ENCODE results near the gene CLDN2.
"Not testable (repeated sequence)": the region's sequence is repeated elsewhere in the genome, so short reads cannot be mapped to it uniquely, and the experiment has no call there.

CLDN2 gene

DNA sequence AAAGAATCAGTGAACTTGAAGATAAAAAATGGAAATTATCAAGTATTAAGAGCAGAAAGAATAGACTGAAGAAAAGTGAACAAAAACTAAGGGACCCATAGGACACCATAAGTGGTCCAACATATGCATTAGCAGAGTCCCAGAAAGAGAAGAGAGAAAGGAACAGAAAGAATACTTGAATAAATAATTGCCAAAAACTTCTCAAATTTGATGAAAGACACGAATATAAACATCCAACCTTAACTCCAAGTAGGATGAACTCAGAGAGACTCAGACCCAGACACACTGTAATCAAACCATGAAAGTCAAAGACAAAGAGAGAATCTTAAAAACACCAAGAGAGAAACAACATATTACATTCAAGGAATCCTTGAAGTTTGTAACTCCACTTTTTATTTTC, 44.1 kb downstream of the CLDN2 start:
- no peak for DNase-seq

DNA sequence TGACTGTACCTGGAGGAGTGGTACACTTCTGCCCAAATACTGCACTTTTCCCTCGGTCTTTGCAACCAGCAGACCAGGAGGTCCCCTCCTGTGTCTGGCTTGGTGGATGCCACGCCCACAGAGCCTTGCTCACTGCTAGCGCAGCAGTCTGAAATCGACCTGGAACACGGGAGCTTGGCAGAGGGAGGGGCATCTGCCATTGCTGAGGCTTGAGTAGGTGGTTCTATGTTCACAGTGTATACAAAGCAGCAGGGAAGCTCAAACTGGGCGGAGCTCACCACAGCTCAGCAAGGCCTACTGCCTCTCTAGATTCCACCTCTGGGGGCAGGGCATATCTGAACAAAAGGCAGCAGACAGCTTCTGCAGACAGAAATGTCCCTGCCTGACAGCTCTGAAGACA, 46.3 kb downstream of the CLDN2 start:
- DNase-seq = not testable (repeated sequence)

DNA sequence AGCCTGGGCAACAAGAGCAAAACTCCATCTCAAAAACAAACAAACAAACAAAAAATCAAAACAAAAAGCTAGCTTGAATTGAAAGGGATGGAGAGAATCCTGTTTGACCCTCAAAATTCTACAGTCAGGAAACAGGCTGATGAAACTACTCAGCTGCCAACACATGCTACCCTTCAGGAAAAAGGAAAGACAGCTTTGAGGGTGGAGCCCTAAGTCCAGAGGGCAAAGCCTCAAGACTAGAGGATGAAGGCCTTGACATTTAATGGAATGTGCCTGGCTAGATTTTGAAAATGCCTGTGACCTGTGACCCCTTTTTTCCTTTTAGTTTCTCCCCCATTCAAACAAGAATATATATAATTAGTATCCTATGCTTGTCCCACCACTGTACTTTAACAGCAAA, 52.7 kb downstream of the CLDN2 start:
- no peak for DNase-seq

DNA sequence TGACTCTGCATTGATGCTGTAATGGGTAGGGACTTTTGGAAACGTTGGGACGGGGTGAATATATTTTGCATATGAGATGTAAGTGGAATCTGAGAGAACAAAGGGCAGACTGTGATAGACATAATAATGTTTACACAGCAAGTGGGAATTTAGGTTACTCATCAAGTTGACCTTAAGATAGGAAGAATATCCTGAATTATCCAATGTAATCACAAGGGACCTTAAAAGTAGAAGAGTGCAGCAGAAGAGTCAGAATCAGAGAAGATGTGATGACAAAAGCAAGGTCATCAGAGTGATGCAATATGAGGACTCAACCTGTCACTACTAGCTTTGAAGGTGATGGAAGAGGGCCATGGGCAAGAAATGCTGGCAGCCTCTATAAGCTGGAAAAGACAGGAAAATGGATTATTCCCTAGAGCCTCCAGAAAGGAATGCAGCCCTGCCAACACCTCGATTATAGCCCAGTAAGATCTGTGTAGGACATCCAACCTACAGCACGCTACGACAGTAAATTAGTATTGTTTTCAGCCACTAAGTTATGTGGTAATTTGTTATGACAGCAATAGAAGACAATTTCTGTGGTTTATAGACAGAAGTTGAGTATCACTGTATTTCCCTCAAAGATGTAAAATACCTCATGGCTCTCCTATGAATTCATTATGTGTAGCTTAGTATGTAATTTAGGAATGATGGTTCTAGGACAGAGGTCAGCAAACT, 53.4 kb downstream of the CLDN2 start:
- no peak for DNase-seq

DNA sequence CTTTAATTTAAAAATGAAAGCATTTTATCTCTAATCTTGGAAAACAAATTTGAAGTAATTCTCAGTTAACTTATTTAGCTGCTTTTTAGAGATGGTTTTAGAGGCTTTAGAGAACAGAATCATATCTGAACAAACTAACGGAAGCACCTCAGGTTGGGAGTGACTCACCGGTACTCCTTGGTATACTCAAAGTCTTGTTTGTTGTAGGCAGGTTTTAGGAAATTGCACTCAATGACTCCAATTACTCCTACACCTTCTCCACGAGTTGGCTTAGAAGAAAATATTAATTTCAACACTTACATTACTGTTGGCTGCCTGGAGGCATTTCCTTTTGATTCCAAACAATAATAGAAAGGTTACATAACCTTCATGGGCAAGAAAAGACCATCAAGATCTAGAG, 56.2 kb downstream of the CLDN2 start:
- no peak for DNase-seq
